Pancreas (tissue), 10 donors: Measurements from ENCODE around the gene ADAM19. TPM values are rescaled to one million over a fixed set of nuclear protein-coding genes. Genes with fewer than 3 reads are reported as not detected.
A peak's percentile ranks its signal among the peaks of the same experiment; 100 is the strongest.

ENCODE experiments used
- ATAC-seq, 4 donors: fragments of 200-7000 bp; cut with Tn5 transposase; one replicate each; pipeline versions ENCODE4 v1.8.0 to v1.9.1; 2020; ENCODE audit warnings: mild to moderate bottlenecking in 4 of 4, moderate library complexity in 4 of 4
- DNase-seq, 6 donors: peaks; one replicate each; pipeline ENCODE4 v3.0.0-alpha.2; 2020
- FAIRE-seq: peaks from 2 replicates; lab custom pipeline; 2012; peaks lifted over from hg19 to GRCh38; lab: Jason Lieb, UNC
- H3K27ac ChIP-seq, 4 donors: fragments of 200-600 bp; sonication (generic); 1 replicate in 3 of 4; 2 replicates in 1 of 4; pipeline versions ENCODE4 v1.5.0 to v1.8.0; 2020
- H3K27me3 ChIP-seq, 4 donors: fragments of 200-600 bp; one replicate each; pipeline ENCODE4 v1.8.0; 2021
- H3K36me3 ChIP-seq, 3 donors: fragments of 200-600 bp; sonication (generic) in 1 of 3; one replicate each; pipeline versions ENCODE4 v1.5.0 to v1.8.0; 2020 to 2021
- H3K4me1 ChIP-seq, 3 donors: fragments of 200-600 bp; one replicate each; pipeline ENCODE4 v1.8.0; 2021
- H3K4me3 ChIP-seq, 4 donors: fragments of 200-600 bp; sonication (generic) in 2 of 4; one replicate each; pipeline versions ENCODE4 v1.5.0 to v1.8.0; 2020 to 2021
- H3K9me3 ChIP-seq, 4 donors: fragments of 200-600 bp; one replicate each; pipeline ENCODE4 v1.8.0; 2021
- WGBS, 2 donors: extraction: QIAGEN DNeasy Blood & Tissue Kit; methylation state at CpG; one replicate each; pipeline ENCODE4 v1.1.7; 2013; 5-methylcytosine and 5-hydroxymethylcytosine counted together
- intact Hi-C, 3 donors: fragments of 100-400 bp; cut with DNase I; formaldehyde crosslinking; loops; one replicate each; pipeline versions ENCODE4 v1.11.1 to v1.14.2; 2022
- polyA plus RNA-seq, 2 donors: library from polyadenylated mRNA; stranded (reverse); fragments of 200-250 nt; gene quantifications; one replicate each; pipeline ENCODE4 v1.2.3, GENCODE V29; 2013
- total RNA-seq, 6 donors: library from RNA; stranded (reverse); fragmentation: NEBNext Ultra II Directional in 4 of 6; extraction: Animal tissue kit (Norgen Biotek cat#: 25700) in 4 of 6; gene quantifications; one replicate each; pipeline versions ENCODE4 v1.2.1 to v1.2.4, GENCODE V29; 2021 to 2023
- TF ChIP-seq, protein P1 (sequence below), 4 donors: fragments of 200-600 bp; sonication (generic) in 3 of 4; IDR thresholded peaks; one replicate each; pipeline versions ENCODE4 v1.5.0 to v1.8.0; 2021; ENCODE audit warnings: antibody characterized with exemption in 4 of 4
- donor health status: healthy with polysubstance abuse.
- donor health status: DM: no; HTN: no; CAD: no; lungs with moderate emphysema.
- donor health status: DM: no; HTN: no; CAD: no.
- donor health status: control.
- donor health status: control.
- donor health status: Bipolar disorder and iron deficiency.
- donor health status: DM: yes; HTN: yes; CAD: no.
- donor health status: DM: no; HTN: no; CAD: no.
- donor health status: DM: no; HTN: no; CAD: no.
- donor health status: DM: yes; HTN: yes; CAD: no.

ADAM19 gene
- total and polyA plus RNA-seq, 8 donors = 0.38 to 3.0 (median 0.69) TPM

DNA sequence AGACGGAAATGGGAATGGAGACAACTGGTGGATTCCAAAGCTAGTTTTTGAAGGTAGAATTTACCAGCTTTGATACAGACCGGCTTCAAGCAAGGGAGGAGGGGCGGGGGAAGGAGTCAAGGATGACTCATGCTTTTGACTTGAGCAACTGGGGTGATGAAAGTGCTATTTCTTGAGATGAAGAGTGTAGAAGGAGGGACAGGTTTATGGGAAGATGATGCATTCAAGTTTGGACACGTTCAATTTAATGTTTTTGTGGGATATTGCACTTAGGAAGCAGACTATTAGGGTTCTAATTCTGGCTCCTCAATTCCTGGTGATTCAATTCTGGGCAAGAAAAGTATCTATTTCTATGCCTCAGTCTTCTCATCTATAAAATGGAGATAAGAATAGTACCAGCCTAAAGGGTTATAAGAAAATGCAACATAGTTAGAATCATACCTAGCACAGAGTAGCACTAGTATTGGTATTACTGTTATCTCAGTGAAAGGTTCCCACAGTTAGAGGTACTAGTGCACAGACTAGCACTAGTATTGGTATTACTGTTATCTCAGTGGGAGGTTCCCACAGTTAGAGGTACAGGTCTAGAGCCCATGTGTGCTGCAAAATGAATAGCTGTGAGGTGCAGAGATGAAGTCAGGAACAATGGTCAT, 110.9 kb downstream of the ADAM19 start:
- Histone ChIP-seq H3K36me3 (no peaks in the 10 kb centered on the region), H3K27ac (no peak overlapping the region), H3K9me3 (no peaks in the 10 kb centered on the region), H3K27me3 (peaks cover 0 to 4% (median 0%) of the 10 kb centered on the region in 4 donors), H3K4me1 (peaks cover 0 to 5% (median 4%) of the 10 kb centered on the region in 3 donors), H3K4me3 (no peak overlapping the region)
- ATAC-seq (peak in 3 of 4 donors; percentile 36 to 76 (median 55)), FAIRE-seq (no peak), DNase-seq (no peak)
- WGBS, 2 donors = 41 to 53% methylated on average over 4 of the region's 4 CpGs
- intact Hi-C loops = no loop called here
- TF ChIP-seq, protein P1, sequence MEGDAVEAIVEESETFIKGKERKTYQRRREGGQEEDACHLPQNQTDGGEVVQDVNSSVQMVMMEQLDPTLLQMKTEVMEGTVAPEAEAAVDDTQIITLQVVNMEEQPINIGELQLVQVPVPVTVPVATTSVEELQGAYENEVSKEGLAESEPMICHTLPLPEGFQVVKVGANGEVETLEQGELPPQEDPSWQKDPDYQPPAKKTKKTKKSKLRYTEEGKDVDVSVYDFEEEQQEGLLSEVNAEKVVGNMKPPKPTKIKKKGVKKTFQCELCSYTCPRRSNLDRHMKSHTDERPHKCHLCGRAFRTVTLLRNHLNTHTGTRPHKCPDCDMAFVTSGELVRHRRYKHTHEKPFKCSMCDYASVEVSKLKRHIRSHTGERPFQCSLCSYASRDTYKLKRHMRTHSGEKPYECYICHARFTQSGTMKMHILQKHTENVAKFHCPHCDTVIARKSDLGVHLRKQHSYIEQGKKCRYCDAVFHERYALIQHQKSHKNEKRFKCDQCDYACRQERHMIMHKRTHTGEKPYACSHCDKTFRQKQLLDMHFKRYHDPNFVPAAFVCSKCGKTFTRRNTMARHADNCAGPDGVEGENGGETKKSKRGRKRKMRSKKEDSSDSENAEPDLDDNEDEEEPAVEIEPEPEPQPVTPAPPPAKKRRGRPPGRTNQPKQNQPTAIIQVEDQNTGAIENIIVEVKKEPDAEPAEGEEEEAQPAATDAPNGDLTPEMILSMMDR (IDR thresholded peaks at IDR 0.05) = no peak

DNA sequence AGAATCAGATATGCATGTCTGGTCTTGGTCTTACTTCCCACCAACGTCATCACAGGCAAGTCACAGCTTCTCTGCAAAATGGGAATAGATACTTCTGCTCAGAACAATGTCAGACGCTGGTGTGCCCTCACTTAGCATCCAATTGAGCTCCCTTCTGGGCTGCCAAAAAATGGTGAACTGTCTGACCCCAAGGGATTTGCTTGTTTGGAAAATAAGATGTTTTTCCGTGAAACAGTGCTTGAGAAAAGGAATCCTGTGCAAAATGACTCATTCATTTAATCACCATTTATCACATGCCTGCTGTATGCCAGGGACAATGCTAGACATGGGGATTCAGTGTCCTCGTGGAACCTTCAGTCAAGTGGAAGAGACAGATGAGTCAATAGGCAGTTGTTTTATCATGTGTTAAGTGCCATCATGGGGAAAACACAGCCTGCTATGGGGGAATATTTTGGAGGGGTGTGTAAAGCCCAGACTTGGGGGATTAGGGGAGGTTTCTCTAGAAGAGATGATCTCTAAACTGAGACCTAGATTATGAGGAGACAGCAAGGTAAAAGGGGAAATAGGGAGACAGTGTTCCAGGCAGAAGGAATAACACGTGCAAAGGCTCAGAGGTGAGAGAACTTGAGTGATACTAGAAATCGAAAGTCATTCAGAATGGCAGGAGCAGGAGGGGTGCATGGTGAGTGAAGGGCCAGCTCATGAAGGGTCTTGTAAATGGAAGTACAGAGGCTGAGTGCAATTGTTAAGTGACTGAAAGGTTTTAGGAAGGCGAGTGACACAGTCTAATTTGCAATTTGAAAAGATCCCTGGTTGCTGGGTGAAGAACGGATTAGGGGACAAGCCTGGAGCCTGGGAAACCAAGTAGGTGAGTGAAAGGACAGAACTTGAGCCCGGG, 111.7 kb downstream of the ADAM19 start:
- TF ChIP-seq, protein P1 (IDR thresholded peaks at IDR 0.05) = no peak
- DNase-seq = no peak

DNA sequence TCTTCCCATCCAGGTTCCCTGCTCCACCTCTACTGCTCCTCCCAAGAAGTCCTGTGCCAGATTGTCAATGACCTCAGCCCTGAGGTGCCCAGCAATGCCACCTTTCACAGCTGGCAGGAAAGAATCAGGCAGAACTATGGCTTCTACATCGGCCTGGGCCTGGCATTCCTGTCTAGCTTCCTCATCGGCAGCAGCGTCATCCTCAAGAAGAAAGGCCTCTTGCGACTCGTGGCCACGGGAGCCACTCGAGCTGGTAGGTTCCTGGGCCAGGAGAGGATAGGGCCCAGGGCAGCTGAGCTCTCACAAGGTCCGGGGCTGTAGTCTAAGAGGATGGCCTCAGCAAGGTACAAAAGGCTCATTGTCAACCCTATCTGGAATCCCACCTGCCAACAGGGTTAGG, 112.5 kb downstream of the ADAM19 start:
- H3K27me3 ChIP-seq = peaks cover 0 to 4% (median 0%) of the 10 kb centered on the region in 4 donors
- intact Hi-C loops = no loop called here
- ATAC-seq (no peak), DNase-seq (no peak), FAIRE-seq (no peak)
- WGBS, 2 donors = 79 to 91% methylated on average over 8 of the region's 8 CpGs
- TF ChIP-seq, protein P1 (IDR thresholded peaks at IDR 0.05) = no peak
- H3K36me3 ChIP-seq = no peaks in the 10 kb centered on the region
- H3K9me3 ChIP-seq = no peaks in the 10 kb centered on the region
- H3K27ac ChIP-seq = no peak overlapping the region
- H3K4me3 ChIP-seq = no peak overlapping the region
- H3K4me1 ChIP-seq = peaks cover 0 to 5% (median 4%) of the 10 kb centered on the region in 3 donors

More for the DNA sequence above, 111.7 kb downstream of the ADAM19 start:
- no peaks in the 10 kb centered on the region for H3K9me3 ChIP-seq
- no peaks in the 10 kb centered on the region for H3K36me3 ChIP-seq
- no peak for FAIRE-seq
- intact Hi-C loops = no loop called here
- H3K4me3 ChIP-seq = no peak overlapping the region
- WGBS, 2 donors = 56 to 63% methylated on average over 9 of the region's 9 CpGs
- peaks cover 0 to 4% (median 0%) of the 10 kb centered on the region in 4 donors for H3K27me3 ChIP-seq
- ATAC-seq = peak in 1 of 4 donors; percentile 37
- H3K4me1 ChIP-seq = peaks cover 0 to 5% (median 4%) of the 10 kb centered on the region in 3 donors
- no peak overlapping the region for H3K27ac ChIP-seq

DNA sequence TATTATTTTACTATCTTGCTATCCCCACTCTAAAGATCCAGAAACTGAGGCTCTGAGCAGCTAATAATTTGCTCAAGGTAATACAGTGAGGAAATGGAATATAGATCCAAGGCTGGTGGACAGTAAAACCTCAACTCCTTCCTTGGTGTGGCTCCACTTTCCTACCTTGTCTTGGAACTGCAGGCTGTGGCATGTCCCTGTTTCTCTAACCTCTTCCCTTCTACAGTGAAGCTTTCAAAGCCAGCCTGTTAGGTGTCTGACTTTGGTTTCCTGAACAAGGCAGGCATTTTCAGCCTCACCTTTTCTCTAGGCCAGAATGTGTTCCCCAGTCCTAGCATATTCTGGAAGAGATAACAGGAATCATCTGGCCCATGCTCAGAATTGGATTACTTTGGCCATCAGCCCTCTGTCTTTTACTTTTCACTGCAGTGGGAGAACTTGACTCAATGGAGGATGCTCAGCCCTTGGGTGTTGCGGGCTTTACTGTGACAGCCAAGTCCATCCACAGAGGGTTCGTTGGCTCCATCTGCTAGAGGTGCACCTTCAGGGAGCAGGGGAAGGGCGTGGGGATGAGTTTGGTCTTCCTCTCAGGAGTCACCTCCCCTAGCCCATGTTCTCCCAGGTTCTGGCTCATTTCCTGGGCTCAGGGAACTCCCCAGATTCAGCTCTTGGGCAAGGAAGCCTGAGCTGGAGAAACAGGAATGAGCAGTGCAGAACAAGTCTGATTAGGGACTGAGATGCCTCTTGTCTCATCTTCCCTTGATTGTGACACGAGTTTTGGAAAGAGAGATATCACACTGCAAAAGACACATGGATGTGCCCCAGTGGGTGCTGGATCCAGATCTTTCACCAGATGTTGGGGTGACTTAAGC, 114.4 kb downstream of the ADAM19 start:
- intact Hi-C loops = no loop called here
- TF ChIP-seq, protein P1 (IDR thresholded peaks at IDR 0.05) = no peak
- peaks cover 0 to 5% (median 4%) of the 10 kb centered on the region in 3 donors for H3K4me1 ChIP-seq
- H3K4me3 ChIP-seq = no peak overlapping the region
- peaks cover 0 to 4% (median 0%) of the 10 kb centered on the region in 4 donors for H3K27me3 ChIP-seq
- DNase-seq (no peak), ATAC-seq (no peak), FAIRE-seq (no peak)
- H3K9me3 ChIP-seq = no peaks in the 10 kb centered on the region
- WGBS, 2 donors = 60 to 65% methylated on average over 4 of the region's 4 CpGs
- H3K36me3 ChIP-seq = no peaks in the 10 kb centered on the region
- H3K27ac ChIP-seq = no peak overlapping the region
